IPS-15b (cell line): Measurements from ENCODE around the gene RFX4.
A peak's percentile ranks its signal among the peaks of the same experiment; 100 is the strongest.

Experiments
- H3K27me3 ChIP-seq: one replicate; pipeline ENCODE4 v1.6.1; 2013; ENCODE audit warnings: low read length; ENCODE audit not compliant: control insufficient read depth, insufficient read depth
- H3K36me3 ChIP-seq: one replicate; pipeline ENCODE4 v1.6.1; 2013; ENCODE audit warnings: low read length; ENCODE audit not compliant: control insufficient read depth, insufficient read depth
- H3K4me1 ChIP-seq: one replicate; pipeline ENCODE4 v1.6.1; 2013; ENCODE audit warnings: mild to moderate bottlenecking, low read length; ENCODE audit not compliant: control insufficient read depth, insufficient read depth
- H3K4me3 ChIP-seq: one replicate; pipeline ENCODE4 v1.5.1; 2013; ENCODE audit warnings: low read depth, low read length
- H3K9ac ChIP-seq: one replicate; pipeline ENCODE4 v1.6.1; 2013; ENCODE audit warnings: low read depth, mild to moderate bottlenecking, low read length
- H3K9me3 ChIP-seq: one replicate; pipeline ENCODE4 v1.6.1; 2013; ENCODE audit warnings: mild to moderate bottlenecking, low read length; ENCODE audit not compliant: control insufficient read depth, insufficient read depth

RFX4 gene

DNA sequence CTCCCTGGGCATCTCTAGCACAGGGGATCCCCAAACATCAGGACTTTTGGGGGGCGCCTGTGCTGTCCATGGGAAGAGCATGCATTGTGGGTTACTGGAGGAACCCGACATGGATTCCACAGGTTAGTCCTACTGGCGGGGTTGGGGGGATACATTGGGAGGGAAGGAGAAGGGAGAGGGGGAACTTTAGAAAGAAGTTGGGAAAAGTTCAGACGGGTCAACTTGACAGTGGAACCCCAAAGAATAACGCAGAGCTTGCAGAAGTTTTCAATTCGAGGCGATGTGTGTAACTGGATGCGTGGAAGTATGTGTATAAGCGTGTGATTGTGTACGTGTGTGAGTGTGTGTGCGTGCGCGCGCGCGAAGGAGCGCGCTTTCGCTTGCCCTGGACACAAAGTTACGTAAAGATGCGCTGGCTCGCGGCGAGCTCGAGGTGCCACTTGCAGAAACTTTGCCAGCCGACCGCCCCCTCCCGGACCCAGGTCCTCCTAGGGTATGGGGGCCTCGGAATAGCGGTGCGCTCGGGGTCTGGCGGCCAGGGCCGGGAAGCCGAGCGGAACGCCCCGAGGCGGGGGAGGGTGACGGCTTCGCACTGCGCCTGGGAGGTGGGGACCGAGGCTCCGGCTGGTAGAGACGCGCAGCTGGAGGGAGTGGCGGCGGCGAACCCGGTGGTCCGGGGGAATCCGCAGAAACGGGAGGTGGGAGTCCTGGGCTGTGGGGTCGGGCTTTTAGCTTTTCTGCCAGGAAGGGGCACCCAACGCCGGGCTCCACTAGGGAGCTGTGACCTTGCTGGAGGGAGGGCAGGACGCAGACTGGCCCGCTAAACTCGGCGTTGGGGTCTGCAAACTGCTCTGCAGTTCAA is 669 bp downstream of the RFX4 start:
- Histone ChIP-seq H3K9me3 (no peaks in the 10 kb centered on the region), H3K27me3 (peaks cover 85% of the 10 kb centered on the region), H3K36me3 (no peaks in the 10 kb centered on the region), H3K4me3 (peak overlapping the region; percentile 66), H3K9ac (no peak overlapping the region), H3K4me1 (peaks cover 3% of the 10 kb centered on the region)

DNA sequence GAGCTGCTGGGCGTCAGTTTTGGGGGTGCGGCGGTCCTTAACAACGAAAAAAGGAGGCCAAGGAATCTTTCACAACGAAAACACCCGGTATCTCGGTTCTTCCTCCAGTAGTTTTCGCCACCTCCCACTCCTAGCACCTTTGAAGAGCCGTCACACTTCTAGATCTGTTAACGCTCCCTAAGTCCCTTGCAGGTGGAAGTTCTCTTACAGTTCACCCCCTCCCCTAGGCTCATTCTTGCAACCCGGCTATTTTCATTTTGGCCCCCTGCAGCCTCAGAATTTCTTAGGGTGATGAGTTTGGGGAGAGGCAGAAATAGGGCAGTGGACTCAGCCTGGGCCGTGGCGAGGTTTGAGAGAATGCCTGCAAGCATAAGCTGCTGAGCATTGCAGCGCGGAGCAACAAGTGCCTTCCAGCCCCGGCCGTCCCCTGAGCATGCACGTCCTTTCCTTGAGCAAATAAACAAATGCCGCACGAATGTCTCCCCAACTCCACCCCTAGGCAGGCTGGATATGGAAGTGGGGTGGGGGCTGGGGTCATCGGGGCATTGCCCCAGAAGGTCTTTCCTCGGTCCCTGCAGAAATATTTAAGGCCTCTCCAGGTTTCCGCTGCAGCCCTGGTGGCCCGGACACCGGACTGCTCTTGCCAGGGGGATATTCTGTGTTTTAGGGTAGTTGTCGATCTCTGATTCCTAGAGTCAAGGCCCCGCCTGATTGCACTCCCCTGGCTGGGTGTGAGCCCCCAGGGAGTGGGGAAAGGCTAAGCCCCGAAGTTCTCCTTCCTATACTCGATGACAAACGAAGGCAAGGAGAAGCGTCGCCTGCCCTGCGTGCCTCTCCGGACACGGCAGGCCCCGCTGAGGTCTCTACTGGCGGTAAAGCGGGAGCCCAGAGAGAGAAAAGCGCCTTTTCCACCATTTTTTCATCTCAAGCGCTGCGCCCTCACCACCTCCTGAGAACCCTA is 1.6 kb downstream of the RFX4 start:
- Histone ChIP-seq H3K27me3 (peaks cover 85% of the 10 kb centered on the region), H3K4me1 (peaks cover 3% of the 10 kb centered on the region), H3K4me3 (peak overlapping the region; percentile 66), H3K9me3 (no peaks in the 10 kb centered on the region), H3K9ac (no peak overlapping the region), H3K36me3 (no peaks in the 10 kb centered on the region)

DNA sequence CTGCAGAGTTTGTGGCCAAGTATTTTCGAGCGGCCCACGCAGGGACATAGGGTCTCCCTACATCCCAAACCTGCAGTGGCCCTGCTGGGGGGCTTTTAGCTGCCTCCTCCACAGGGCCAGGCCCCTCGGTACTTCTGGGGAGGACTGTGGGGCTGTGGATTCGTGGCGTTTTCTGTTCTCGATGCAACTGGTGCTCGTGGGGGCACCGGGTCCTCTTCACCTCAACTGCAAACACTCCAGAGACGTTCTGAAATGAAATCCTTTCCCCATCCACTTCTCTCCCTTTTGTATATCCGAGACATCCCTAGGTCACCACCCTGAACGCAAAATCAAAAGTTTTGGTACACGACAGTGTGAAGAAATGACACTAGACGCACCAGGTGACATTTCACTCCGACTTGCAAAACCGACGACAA is 2.3 kb downstream of the RFX4 start:
- Histone ChIP-seq H3K36me3 (no peaks in the 10 kb centered on the region), H3K9me3 (no peaks in the 10 kb centered on the region), H3K9ac (no peak overlapping the region), H3K4me3 (peak overlapping the region; percentile 66), H3K4me1 (peaks cover 3% of the 10 kb centered on the region), H3K27me3 (peaks cover 85% of the 10 kb centered on the region)

DNA sequence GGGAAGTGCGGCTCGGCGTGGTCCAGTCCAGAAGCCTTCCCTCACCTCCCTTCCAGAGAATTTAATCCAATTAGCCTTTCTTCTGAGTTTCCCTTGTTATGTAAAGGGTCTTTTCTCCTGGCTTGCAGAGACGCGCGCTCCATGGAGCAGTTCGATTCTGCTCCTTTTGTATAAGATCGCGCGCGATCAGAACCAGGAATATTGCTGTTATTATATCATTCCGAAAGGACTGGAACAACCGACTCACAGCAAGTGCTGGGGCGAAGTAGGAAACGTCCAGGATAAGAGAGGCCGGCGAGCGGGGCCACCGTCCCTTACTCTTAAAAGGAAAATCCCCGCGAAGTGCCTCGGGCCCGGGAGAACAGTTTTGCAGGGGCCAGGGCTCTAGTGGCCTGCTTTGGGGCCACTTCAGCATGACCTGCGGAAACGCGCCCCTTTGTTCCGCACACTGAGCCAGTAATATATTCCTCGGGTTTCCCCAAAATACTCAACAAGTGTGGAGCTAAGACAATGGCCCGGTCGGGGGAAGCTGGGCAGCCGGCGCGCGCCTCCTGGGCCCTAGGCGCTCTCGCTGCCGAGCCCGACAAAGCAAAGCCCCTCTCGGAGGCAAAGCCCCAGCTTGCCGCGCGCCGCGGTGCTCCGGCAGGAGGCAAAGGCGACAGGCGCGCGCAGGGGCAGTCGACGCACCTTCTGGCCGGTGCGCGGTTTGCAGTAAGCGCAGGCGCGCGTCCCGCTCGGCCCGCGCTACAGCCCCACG is 2.9 kb downstream of the RFX4 start:
- peak overlapping the region; percentile 66 for H3K4me3 ChIP-seq
- peaks cover 85% of the 10 kb centered on the region for H3K27me3 ChIP-seq

GRCh38 chr12:106586278-106586802 is 3.5 kb downstream of the RFX4 start:
- peaks cover 86% of the 10 kb centered on the region for H3K27me3 ChIP-seq
- no peaks in the 10 kb centered on the region for H3K9me3 ChIP-seq
- peaks cover 3% of the 10 kb centered on the region for H3K4me1 ChIP-seq
- H3K36me3 ChIP-seq = no peaks in the 10 kb centered on the region
- H3K9ac ChIP-seq = no peak overlapping the region
- peak overlapping the region; percentile 45 for H3K4me3 ChIP-seq

More for the DNA sequence above, 2.9 kb downstream of the RFX4 start:
- no peaks in the 10 kb centered on the region for H3K9me3 ChIP-seq
- H3K4me1 ChIP-seq = peaks cover 3% of the 10 kb centered on the region
- no peak overlapping the region for H3K9ac ChIP-seq
- H3K36me3 ChIP-seq = no peaks in the 10 kb centered on the region

- Histone ChIP-seq H3K27me3 (peaks cover 91% of the 10 kb centered on the region), H3K4me1 (peaks cover 3% of the 10 kb centered on the region), H3K36me3 (no peaks in the 10 kb centered on the region), H3K9ac (no peak overlapping the region), H3K4me3 (peak overlapping the region; percentile 45), H3K9me3 (no peaks in the 10 kb centered on the region)
Observed at GRCh38 chr12:106586803-106587684, 4.2 kb downstream of the RFX4 start.

GRCh38 chr12:106588771-106589170 is 6.0 kb downstream of the RFX4 start:
- peaks cover 3% of the 10 kb centered on the region for H3K4me1 ChIP-seq
- no peak overlapping the region for H3K9ac ChIP-seq
- H3K36me3 ChIP-seq = no peaks in the 10 kb centered on the region
- H3K9me3 ChIP-seq = no peaks in the 10 kb centered on the region
- H3K4me3 ChIP-seq = peak overlapping the region; percentile 0
- peaks cover 100% of the 10 kb centered on the region for H3K27me3 ChIP-seq

DNA sequence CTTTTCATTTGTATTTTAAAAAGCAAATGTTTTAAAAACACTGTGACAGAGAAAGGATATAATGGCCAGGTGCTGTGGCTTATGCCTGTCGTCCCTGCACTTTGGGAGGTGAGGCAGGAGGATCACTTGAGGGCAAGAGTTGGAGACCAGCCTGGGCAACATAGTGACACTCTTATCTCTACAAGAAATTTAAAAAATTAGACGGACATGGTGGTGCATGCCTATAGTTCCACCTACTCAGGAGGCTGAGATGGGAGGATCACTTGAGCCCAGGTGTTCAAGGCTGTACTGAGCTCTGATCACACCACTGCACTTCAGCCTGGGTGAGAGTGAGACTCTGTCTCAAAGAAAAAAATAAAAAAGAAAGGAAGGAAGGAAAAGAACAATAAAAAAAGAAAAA is 7.8 kb downstream of the RFX4 start:
- H3K27me3 ChIP-seq = peaks cover 100% of the 10 kb centered on the region
- no peaks in the 10 kb centered on the region for H3K4me1 ChIP-seq
- H3K9ac ChIP-seq = no peak overlapping the region
- no peaks in the 10 kb centered on the region for H3K9me3 ChIP-seq
- no peaks in the 10 kb centered on the region for H3K36me3 ChIP-seq
- H3K4me3 ChIP-seq = no peak overlapping the region

DNA sequence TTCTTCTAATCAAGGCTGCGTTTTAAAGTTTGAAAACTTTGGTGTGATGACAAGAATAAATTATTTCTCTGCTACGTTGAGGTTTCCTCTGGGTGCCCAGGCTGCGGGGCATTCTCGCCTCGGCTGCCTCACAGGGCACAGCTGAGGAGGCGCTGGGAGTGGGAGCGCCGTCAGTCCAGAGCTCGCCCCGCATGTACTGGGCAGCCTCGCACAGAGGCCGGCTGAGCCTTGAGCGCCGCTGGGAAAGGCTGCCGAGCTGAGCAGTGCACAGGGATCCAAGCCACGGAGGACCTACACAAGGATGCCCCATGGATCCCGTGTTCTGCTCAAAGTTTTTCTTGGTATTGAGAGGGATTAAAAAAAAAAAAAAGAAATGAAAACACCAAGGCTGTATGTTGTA is 11.6 kb downstream of the RFX4 start:
- H3K9me3 ChIP-seq = no peaks in the 10 kb centered on the region
- H3K4me1 ChIP-seq = no peaks in the 10 kb centered on the region
- no peak overlapping the region for H3K4me3 ChIP-seq
- H3K27me3 ChIP-seq = peaks cover 75% of the 10 kb centered on the region
- H3K9ac ChIP-seq = no peak overlapping the region
- H3K36me3 ChIP-seq = no peaks in the 10 kb centered on the region

DNA sequence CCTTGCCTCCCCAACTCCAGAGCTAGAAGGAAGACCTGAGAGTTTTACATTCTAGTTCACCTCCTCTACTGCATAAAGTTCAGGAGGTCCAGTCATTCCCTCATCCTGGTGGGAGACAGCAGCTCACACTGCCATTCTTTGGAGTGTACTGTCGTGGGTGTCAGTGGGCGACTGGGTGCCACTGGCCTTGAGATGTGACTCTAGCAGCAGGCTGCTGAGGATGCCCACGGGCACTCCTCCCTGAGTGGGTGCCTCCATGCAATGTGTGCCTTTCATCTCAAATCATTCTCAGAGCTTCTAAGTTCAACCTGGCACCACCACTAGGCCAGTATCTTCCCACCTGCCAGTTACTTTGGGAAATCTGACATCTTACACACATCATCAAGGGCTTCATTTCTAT is 12.5 kb downstream of the RFX4 start:
- peaks cover under 1% of the 10 kb centered on the region for H3K4me1 ChIP-seq
- H3K4me3 ChIP-seq = no peak overlapping the region
- H3K9ac ChIP-seq = no peak overlapping the region
- no peaks in the 10 kb centered on the region for H3K9me3 ChIP-seq
- no peaks in the 10 kb centered on the region for H3K36me3 ChIP-seq
- peaks cover 70% of the 10 kb centered on the region for H3K27me3 ChIP-seq
